HG03439 (cell line): ENCODE results near the gene STRN.

Source experiments
- ATAC-seq: cut with Tn5 transposase; IDR thresholded peaks from one replicate; pipeline ENCODE4 v1.9.1; 2021; ENCODE audit warnings: mild to moderate bottlenecking, moderate library complexity; ENCODE audit not compliant: unreplicated experiment

Gene STRN

DNA sequence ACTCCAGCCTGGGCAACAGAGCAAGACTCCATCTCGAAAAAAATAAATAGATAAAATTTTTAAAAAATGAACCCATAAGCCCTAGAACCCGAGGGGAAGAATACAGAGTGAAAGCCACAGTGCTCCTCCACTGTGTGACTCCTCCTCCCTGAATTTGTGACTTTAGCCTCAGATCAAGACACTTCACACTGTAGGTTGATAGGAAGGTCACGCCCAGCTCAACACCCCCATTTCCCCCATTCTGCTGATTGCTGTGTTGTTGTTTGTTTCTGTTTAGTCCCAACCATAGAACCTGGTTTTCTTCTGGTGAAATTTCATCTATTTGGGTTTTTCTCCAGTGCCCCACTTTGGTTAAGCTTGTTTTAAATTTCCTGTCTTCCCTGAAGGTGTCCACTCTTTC lies 167.6 kb downstream of the STRN start:
- no peak for ATAC-seq

DNA sequence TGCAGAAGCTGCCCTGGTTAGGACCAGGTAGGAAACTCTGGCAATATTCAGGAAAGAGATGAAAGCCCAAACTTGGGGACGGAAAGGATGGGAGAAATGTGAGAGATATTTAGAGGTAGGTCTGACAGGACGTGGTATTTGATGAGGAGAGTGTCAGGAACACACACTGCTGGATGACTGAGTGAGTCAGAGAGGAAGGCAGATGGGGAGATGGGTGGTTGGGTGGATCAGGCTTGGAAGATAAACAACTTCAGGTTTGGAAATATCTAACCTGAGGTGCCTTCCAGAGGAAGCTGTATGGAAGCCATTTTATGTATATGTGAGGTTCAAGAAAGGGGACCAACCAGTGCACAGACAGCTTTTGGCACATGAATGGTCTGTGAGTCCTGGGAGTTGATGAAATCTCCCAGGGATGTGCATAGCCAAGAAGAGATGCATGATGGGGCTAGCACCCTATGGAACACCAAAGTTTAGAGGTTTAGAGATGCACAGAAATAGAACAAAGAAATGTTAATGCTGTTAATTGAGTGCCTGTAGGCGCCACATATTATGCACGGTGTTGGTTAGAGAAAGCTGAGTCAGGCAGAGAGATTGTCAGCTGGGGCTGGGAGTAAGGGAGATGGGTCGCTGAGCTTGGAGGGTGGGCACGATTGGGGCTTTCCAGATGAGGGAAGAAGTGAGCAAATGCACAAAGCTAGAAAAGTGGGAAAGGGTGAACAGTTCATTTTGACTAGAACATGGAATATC lies 168.8 kb downstream of the STRN start:
- no peak for ATAC-seq
